Astrocyte (in vitro differentiated cells and primary cell): ENCODE results near the gene PFDN5.

Experiments
- CTCF ChIP-seq: IDR thresholded peaks from 2 replicates; pipeline ENCODE4 v1.5.1; 2011; ENCODE audit warnings: low read depth, mild to moderate bottlenecking, inconsistent platforms, low read length, moderate library complexity; ENCODE audit not compliant: insufficient read depth
- EZH2 ChIP-seq: IDR thresholded peaks from 2 replicates; pipeline ENCODE4 v1.6.1; 2012; ENCODE audit warnings: mild to moderate bottlenecking, low read length, inconsistent platforms; ENCODE audit not compliant: insufficient read depth

DNA sequence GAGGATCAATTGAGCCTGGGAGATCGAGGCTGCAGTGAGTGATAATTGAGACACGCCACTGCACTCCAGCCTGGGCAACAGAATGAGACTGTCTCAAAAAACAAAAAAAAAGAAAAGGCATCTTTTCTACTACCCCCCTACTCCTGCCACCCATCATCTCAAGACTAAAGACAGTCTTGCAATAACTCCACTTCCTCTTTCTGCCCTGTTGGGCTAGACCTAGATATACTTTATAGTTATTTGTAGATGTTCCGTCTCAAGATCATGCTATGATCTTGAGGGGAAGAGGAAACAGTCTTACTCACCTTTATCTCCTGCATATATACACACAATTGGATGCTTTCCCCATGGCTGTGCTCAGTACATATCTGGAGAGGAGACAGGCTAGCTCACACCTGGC, 39.3 kb upstream of the PFDN5 start:
- TF ChIP-seq CTCF (no peak), EZH2 (no peak)
